ENCODE measurements around the gene GALNT18.

DNA sequence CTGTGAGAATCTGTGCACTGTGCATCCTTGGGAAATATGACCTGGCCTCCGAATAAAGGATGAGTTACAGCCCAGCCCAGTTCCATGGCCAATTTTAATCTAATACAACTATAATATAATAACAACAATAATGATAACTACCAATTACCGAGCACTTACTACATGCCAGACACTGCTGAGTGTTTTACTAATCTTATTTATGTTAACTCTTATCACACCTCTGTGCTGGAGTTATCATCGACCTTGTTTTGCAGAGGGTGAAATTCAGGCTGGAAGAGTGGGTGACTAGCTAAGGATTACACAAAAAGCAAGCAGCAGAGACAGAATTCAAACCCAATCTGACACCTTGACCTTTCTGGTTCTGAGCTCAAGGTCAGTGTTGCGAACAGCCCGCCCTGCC lies 83.9 kb downstream of the GALNT18 start:
- TF ChIP-seq FOS (IDR thresholded peaks at IDR 0.05; ENCODE audit: borderline replicate concordance, insufficient read depth, low read length) (no peak), CTCF (IDR thresholded peaks at IDR 0.05; ENCODE audit: extremely low read depth in 1 of 2, insufficient read depth in 1 of 2, low read depth in 1 of 2, low read length in 2 of 2) (no peak), POLR2AphosphoS5 (IDR thresholded peaks at IDR 0.05; ENCODE audit: insufficient read depth, low read depth, low read length) (no peak), POLR2A (IDR thresholded peaks at IDR 0.05; ENCODE audit: low read depth, low read length) (no peak), JUN (IDR thresholded peaks at IDR 0.05; ENCODE audit: borderline replicate concordance, insufficient read depth, insufficient read length, low read depth) (no peak)

All from endothelial cell of umbilical vein (primary cell).